Skin of body (tissue), 2 donors: Measurements from ENCODE around the gene OGDHL. TPM values are rescaled to one million over a fixed set of nuclear protein-coding genes. Genes with fewer than 3 reads are reported as not detected.
"Not testable (repeated sequence)": the region's sequence is repeated elsewhere in the genome, so short reads cannot be mapped to it uniquely, and the experiment has no call there.

Experiments
- DNase-seq: peaks from one replicate; lab custom pipeline; 2025; lab: John Stamatoyannopoulos, UW
- total RNA-seq: library from RNA; depleted of rRNA; stranded (reverse); fragments of >200 nt; gene quantifications from one replicate; pipeline ENCODE4 v1.2.3, GENCODE V29; 2014

Gene OGDHL
- total RNA-seq, result 0.89 TPM

GRCh38 chr10:49761789-49762565 is at the start of gene OGDHL:
Gene OGDHL, minus strand, starts transcription at chr10:49762323. Its CDS starts 3,731 bp downstream, at chr10:49758592.
- no peak for DNase-seq

GRCh38 chr10:49803988-49804387 is 41.9 kb upstream of the OGDHL start:
- no peak for DNase-seq

GRCh38 chr10:49798275-49798674 is 36.2 kb upstream of the OGDHL start:
- no peak for DNase-seq

- DNase-seq, result no peak
Measured at GRCh38 chr10:49791100-49791499, 29.0 kb upstream of the OGDHL start.

DNA sequence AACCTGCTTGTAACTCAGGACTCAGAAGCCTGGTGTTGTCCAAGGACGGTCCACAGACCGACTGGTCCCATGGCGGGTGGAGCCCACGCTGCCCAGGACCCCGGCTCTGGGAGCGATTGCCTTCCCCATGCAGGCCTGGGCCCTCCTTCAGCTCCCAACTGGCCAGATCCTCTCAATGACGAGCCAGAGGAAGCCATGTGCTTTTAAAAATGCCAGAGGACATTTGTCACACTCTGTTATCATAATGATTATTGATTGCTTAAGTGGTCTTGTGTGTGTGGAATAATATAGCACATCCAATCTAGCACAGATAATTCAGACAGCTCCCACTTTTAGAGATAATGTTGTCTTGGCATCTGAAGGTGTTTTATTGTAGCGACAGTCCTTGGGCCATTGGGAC is 22.6 kb upstream of the OGDHL start:
- no peak for DNase-seq

- DNase-seq, result no peak
Measured at GRCh38 chr10:49783645-49784044, 21.5 kb upstream of the OGDHL start.

DNA sequence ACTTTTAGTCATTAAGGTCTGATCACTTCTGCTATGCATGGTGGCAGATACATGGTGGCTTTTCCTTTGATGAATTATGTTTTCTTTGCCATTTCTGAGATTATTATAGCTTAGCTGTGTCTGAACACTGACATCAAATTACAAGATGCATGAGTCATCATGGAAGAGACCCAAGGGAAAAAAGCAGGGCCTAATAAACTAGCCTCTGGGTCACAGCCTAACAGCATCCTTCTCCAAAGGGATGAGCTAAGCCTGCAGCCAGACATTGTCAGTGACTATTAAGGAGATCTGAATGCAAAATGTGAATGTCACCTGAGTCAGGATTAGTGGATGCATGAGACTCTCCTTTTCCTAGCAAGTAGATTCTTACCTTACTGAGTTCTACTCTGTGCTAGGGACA is 19.1 kb upstream of the OGDHL start:
- no peak for DNase-seq

DNA sequence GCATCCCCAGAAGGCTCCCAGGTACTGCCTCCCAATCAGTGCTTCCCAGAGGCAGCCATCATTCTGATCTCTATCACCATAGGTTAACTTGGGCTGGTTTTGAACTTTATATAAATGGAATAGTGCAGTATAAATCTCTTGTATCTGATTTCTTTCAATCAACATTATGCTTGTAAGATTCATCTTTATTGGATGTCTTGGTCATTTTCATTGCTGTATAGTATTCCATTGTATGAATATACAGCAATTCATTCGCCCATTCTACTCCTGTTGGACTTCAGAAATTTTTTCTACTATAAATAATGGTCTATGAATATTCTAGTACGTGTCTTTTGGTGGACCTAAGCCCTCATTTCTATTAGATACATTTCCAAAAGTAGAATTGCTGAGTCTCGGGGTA is 16.1 kb upstream of the OGDHL start:
- no peak for DNase-seq

- no peak for DNase-seq
Measured at GRCh38 chr10:49776851-49777250, 14.7 kb upstream of the OGDHL start.

GRCh38 chr10:49775014-49775413 is 12.9 kb upstream of the OGDHL start:
- no peak for DNase-seq

- not testable (repeated sequence) for DNase-seq
Measured at GRCh38 chr10:49772944-49773343, 10.8 kb upstream of the OGDHL start.

GRCh38 chr10:49771046-49771445 is 8.9 kb upstream of the OGDHL start:
- not testable (repeated sequence) for DNase-seq

GRCh38 chr10:49769692-49770091 is 7.6 kb upstream of the OGDHL start:
- no peak for DNase-seq

DNA sequence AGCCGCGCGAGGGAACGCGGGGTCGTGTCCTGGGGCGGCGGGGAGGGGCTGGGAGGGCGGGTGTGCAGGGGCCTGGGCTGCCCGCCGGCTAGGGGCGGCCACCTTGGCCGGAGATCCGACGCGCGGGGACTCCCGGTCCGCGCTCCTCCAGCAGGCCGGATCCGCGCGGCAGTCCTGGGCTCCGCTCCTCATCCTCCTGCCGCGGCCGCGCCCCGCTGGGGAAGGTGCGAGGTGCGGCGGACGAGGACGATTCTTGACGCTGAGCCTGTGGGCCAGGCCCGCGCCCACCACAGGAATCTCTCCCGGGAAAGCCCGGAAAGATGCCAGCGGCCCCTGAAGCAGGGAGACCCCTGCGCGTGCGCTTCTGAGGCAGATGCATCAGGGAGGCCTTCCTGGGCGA is 6.6 kb upstream of the OGDHL start:
- DNase-seq, result no peak

- no peak for DNase-seq
Measured at GRCh38 chr10:49768329-49768728, 6.2 kb upstream of the OGDHL start.

DNA sequence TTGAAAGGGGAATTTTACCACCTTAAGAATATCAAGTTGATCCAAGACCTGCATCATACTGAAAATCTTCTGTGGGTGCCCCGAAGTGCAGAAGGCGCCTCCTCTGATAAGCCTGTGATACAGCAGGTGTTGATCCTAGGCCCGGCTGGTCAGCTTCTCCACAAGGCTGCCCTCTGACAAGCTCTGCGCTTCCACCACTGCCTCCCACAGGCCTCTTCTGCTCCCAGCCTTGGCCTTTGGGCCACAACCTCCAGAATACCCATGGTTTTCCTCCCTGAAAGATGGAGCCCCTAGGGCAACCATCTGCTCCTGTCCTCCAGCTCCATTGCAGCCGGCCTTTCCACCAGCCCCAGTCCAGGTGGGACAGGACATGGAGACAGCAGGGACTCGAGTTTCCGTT is 5.6 kb upstream of the OGDHL start:
- DNase-seq, result no peak

DNA sequence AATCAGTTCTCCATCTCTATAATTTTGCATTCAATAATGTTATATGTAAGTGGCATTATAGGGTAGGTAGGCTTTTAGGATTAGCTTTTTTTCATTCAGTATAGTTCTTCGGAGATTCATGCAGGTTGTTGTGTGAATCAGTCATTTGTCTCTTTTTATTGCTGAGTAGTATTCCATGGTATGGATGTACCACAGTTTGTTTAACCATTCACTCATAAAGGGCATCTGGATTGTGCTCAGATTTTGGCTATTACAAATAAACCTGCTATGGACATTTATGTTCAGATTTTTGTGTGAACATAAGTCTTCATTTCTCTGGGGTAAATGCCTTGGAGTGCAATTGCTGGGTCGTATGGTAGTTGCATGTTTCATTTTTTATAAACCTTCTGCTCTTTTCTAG is 4.4 kb upstream of the OGDHL start:
- DNase-seq, result no peak

GRCh38 chr10:49762566-49762877 is 399 bp upstream of the OGDHL start:
- DNase-seq, result no peak

- DNase-seq, result no peak
Measured at GRCh38 chr10:49761201-49761788, 828 bp downstream of the OGDHL start.

GRCh38 chr10:49760789-49761188 is 1.3 kb downstream of the OGDHL start:
- DNase-seq, result no peak

DNA sequence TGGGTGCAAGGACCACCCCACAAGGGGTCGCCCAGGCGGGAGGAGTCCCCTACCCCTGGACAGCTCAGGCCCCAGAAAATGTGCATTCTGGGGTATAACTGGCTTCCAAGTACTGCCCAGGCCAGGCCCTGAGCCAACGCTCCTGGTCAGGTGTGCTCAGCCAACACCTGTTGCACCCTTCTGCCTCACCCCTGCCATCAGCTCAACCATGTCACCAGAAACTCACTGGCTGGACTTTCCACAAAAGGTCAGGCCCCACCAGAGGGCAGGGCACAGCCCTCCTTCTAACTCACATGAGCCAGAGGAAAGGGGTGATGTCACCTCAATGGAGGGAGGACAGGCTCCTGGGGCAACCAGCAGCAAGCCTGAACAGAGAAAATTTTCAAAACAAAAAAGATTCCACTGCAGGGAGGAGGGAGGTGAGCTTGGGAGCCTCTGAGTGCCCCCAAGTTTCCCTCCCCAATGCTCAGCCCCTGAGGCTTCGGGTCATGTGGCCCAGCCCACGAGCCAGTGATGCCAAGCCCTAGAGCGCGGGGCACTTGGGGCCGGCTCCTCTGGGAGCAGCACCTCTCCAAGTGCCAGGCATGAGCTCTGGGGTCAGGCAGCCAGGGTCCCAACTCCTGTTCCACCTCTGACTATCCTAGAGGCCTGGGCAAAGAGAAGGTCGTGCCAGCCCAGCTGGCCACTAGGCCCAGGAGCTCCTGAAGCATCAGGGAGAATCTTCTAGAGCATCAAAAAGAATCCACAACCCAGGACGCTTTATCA is 2.2 kb downstream of the OGDHL start:
- no peak for DNase-seq

DNA sequence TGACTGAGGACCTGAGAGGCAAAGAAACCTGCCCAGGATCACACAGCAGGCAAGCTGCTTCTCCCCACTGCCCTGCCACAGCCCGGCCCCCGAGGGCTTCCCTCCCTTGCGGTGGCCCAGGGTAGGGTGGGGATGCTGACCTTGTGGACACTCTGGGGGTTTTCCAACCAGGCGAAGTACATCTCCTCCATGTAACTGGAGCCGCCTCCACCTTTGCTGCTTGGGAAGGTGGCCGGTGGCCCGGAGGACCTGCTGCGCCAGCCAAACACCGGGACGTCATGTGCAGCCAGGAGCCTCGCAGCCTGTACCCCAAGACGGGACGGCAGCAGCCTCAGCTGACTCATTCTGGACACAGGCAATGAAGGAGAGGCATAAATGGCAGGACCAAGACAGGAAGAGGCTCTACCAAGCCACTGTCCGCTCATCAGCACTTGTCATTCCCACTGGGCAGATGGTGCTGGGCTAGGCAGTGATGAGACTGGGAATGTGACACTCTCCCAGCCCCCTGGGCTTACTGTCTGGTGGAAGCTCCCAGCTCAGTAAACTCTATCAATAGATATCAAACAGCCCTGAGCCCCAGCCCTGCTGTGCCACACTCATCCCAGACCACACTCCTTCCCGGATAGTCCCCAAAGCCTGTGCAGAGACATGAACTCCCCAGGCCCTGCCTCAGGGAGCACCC is 3.7 kb downstream of the OGDHL start:
- no peak for DNase-seq
